Measurements from ENCODE around the gene RDX. TPM values are rescaled to one million over a fixed set of nuclear protein-coding genes. Genes with fewer than 3 reads are reported as not detected.

The RDX gene
- total and polyA plus RNA-seq, 9 of the 15 experiments (the other 6 are each of a cell fraction or from before 2014, with no cell fraction given) = 35.6 to 62.1 (median 54.3) TPM

DNA sequence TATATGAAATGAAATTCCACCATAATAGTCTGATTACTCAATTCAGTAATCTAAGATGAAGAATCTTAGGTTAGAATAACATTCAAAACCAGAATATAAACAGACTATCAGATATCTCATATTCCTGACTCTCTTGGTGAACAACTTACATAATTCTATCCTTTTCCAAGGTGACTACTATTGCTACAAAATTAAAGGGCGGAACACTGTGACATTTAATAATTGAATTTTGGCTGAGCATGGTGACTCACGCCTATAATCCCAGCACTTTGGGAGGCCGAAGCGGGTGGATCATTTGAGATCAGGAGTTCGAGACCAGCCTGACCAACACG lies 34.4 kb downstream of the RDX start (continued):
- TF ChIP-seq, protein P1, sequence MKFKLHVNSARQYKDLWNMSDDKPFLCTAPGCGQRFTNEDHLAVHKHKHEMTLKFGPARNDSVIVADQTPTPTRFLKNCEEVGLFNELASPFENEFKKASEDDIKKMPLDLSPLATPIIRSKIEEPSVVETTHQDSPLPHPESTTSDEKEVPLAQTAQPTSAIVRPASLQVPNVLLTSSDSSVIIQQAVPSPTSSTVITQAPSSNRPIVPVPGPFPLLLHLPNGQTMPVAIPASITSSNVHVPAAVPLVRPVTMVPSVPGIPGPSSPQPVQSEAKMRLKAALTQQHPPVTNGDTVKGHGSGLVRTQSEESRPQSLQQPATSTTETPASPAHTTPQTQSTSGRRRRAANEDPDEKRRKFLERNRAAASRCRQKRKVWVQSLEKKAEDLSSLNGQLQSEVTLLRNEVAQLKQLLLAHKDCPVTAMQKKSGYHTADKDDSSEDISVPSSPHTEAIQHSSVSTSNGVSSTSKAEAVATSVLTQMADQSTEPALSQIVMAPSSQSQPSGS (CRISPR knock-in tag; IDR thresholded peaks at IDR 0.05) = no peak
- no peak for TF ChIP-seq MXI1 (IDR thresholded peaks at IDR 0.05; ENCODE audit: low read depth, low read length)
- no peak for TF ChIP-seq RBBP5 (IDR thresholded peaks at IDR 0.05; ENCODE audit: borderline replicate concordance, insufficient read depth, low read length, poor library complexity, severe bottlenecking)
- TF ChIP-seq ZNF224 (CRISPR knock-in tag; IDR thresholded peaks at IDR 0.05) = no peak
- TF ChIP-seq CBX1 (IDR thresholded peaks at IDR 0.05; ENCODE audit: low read depth) = no peak

DNA sequence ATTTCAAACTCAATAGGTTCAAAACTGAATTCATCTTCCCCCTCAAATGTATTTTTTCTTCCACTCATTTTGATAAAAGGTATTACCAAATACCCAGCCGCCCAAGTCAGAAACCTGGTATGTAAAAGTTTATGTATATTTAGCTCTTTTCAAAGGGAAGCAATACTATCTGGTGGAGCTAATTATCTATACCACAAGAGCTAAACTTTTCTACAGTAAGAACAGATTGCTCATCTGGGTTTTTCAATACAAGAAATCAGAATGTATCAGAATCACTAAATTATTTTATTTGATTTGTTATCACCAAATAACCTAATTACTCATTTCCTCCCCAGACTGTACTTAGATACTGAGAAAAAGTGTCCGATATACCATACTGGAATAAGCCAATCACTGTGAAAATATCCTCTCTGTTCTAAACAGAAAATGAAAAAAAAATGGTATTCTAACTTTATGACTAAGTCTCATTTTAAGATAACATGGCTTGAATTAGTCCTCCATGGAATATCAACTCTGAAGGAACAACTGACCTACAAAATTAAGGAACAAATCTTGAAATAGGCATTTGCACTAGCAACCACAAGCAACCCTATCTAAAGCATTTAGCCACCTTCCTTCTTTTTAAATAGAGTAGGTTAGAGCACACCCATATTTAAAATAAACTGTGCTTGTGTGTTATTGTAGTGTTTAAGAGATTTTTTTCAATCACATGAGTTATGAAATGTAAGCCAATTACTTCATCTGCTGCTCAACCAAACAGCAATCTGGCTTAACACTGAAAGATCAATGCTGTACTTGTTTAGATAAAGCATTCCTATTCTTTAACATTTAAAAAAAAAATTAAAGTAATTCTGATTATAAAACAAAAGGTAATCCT lies 35.0 kb downstream of the RDX start:
- in situ Hi-C loops (cut with MboI) = no loop called here
- 100% methylated on average over 2 of the region's 2 CpGs for WGBS (ENCODE audit: insufficient coverage, low coverage, missing lambda C conversion rate)
- Histone ChIP-seq H3K27me3 (ENCODE audit: control insufficient read depth in 2 of 2, insufficient read depth in 2 of 2, low read length in 2 of 2) (no peaks in the 10 kb centered on the region), H3K9me3 (replicated peaks; ENCODE audit: control insufficient read depth, insufficient read depth, low read depth, low read length) (no peaks in the 10 kb centered on the region), H3K27ac (ENCODE audit: extremely low read depth, low read depth, low read length) (no peak overlapping the region), H3K79me2 (ENCODE audit: control insufficient read depth, insufficient read depth, low read length) (peaks cover 4% of the 10 kb centered on the region; the same call in 2 of the 3 replicates), H3K9ac (ENCODE audit: insufficient read depth in 1 of 2, low read depth in 2 of 2, low read length in 2 of 2) (no peak overlapping the region), H3K9me1 (ENCODE audit: control insufficient read depth, insufficient read depth, low read length) (no peaks in the 10 kb centered on the region), H4K20me1 (replicated peaks; ENCODE audit: control insufficient read depth, insufficient read depth, low read length) (no peaks in the 10 kb centered on the region), H3K4me2 (ENCODE audit: insufficient read depth, low read length) (no peak overlapping the region), H2AFZ (ENCODE audit: low read depth, low read length) (no peak overlapping the region), H3K36me3 (ENCODE audit: control insufficient read depth, insufficient read depth, low read length) (peaks cover 74% of the 10 kb centered on the region), H3K4me1 (replicated peaks in 1 of 2; ENCODE audit: control insufficient read depth in 2 of 2, insufficient read depth in 2 of 2, low read length in 2 of 2) (no peaks in the 10 kb centered on the region), H3K4me3 (no peak overlapping the region)
- no TSS peak for BruUV-seq (replicated peaks)
- ATAC-seq (no peak), DNase-seq (ENCODE audit: extremely low read depth in 1 of 4, low spot score in 3 of 4) (no peak), FAIRE-seq (no peak)
- ChIA-PET CTCF (ENCODE audit: low intra/inter-chr PET ratio) (no interaction called here), POLR2A (no interaction called here)
- intact Hi-C loops (cut with micrococcal nuclease) = no loop called here
- TF ChIP-seq, protein P2, sequence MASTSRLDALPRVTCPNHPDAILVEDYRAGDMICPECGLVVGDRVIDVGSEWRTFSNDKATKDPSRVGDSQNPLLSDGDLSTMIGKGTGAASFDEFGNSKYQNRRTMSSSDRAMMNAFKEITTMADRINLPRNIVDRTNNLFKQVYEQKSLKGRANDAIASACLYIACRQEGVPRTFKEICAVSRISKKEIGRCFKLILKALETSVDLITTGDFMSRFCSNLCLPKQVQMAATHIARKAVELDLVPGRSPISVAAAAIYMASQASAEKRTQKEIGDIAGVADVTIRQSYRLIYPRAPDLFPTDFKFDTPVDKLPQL (IDR thresholded peaks at IDR 0.05; ENCODE audit: extremely low read depth, insufficient read length) = no peak
- TF ChIP-seq, protein P3, sequence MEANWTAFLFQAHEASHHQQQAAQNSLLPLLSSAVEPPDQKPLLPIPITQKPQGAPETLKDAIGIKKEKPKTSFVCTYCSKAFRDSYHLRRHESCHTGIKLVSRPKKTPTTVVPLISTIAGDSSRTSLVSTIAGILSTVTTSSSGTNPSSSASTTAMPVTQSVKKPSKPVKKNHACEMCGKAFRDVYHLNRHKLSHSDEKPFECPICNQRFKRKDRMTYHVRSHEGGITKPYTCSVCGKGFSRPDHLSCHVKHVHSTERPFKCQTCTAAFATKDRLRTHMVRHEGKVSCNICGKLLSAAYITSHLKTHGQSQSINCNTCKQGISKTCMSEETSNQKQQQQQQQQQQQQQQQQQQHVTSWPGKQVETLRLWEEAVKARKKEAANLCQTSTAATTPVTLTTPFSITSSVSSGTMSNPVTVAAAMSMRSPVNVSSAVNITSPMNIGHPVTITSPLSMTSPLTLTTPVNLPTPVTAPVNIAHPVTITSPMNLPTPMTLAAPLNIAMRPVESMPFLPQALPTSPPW (CRISPR knock-in tag; IDR thresholded peaks at IDR 0.05) = no peak
- TF ChIP-seq ZZZ3 (IDR thresholded peaks at IDR 0.05) = no peak

Data from K562 (cell line).